B cell (primary cell): ENCODE results near the gene PKIB. TPM values are rescaled to one million over a fixed set of nuclear protein-coding genes. Genes with fewer than 3 reads are reported as not detected.

ENCODE experiments used
- polyA plus RNA-seq: library from polyadenylated mRNA; depleted of rRNA; stranded (reverse); fragments of >200 nt; gene quantifications from 2 replicates; pipeline ENCODE4 v1.2.3, GENCODE V29; 2012
- small RNA-seq: library from RNA; depleted of rRNA; stranded (forward); fragments of <200 nt; gene quantifications from one replicate; pipeline ENCODE3, GENCODE V24; 2012; ENCODE audit warnings: low replicate concordance, low read depth; ENCODE audit not compliant: insufficient read length
- total RNA-seq, 2 donors: library from RNA; stranded (reverse); fragments of 120-200 nt in 1 of 2; gene quantifications; 1 replicate in 1 of 2; 2 replicates in 1 of 2; pipeline versions ENCODE4 v1.2.3 to v1.2.4, GENCODE V29; 2013 to 2022

Gene PKIB
- total and polyA plus RNA-seq, 2 donors (not counting 1 experiment from before 2014, with no cell fraction given), result 0.27 to 1.2 TPM

Small RNA genes within 50 kb of the gene (small RNA-seq; reads per million reads assigned to genes)
- gene RN7SL564P, result not detected

Other genes with a start within 250 kb of the PKIB start
- 10.6 and 10.8 TPM in 2 replicates for gene HSF2, start 210.8 kb upstream of the PKIB start, total RNA-seq
- gene HSF2, start 210.8 kb upstream of the PKIB start, polyA plus RNA-seq, result 10.8 and 20.9 TPM in 2 replicates
- 92.0 and 92.1 TPM in 2 replicates for gene SERINC1, start 138.6 kb upstream of the PKIB start, total RNA-seq
- 17.2 and 63.7 TPM in 2 replicates for gene SERINC1, start 138.6 kb upstream of the PKIB start, polyA plus RNA-seq
- not detected in 2 replicates for gene FABP7, start 169.3 kb downstream of the PKIB start, total RNA-seq
- gene FABP7, start 169.3 kb downstream of the PKIB start, polyA plus RNA-seq, result not detected in 2 replicates
- 1.2 and 2.0 TPM in 2 replicates for gene SMPDL3A, start 178.9 kb downstream of the PKIB start, total RNA-seq
- 0.20 and 0.21 TPM in 2 replicates for gene SMPDL3A, start 178.9 kb downstream of the PKIB start, polyA plus RNA-seq